COLO668 (cell line): ENCODE measurements around the gene ZNF503.
"Not testable (repeated sequence)": the region's sequence is repeated elsewhere in the genome, so short reads cannot be mapped to it uniquely, and the experiment has no call there.

Source experiments
- DNase-seq: peaks from one replicate; lab custom pipeline; 2025; ENCODE audit not compliant: unreplicated experiment; lab: John Stamatoyannopoulos, UW

Gene ZNF503

DNA sequence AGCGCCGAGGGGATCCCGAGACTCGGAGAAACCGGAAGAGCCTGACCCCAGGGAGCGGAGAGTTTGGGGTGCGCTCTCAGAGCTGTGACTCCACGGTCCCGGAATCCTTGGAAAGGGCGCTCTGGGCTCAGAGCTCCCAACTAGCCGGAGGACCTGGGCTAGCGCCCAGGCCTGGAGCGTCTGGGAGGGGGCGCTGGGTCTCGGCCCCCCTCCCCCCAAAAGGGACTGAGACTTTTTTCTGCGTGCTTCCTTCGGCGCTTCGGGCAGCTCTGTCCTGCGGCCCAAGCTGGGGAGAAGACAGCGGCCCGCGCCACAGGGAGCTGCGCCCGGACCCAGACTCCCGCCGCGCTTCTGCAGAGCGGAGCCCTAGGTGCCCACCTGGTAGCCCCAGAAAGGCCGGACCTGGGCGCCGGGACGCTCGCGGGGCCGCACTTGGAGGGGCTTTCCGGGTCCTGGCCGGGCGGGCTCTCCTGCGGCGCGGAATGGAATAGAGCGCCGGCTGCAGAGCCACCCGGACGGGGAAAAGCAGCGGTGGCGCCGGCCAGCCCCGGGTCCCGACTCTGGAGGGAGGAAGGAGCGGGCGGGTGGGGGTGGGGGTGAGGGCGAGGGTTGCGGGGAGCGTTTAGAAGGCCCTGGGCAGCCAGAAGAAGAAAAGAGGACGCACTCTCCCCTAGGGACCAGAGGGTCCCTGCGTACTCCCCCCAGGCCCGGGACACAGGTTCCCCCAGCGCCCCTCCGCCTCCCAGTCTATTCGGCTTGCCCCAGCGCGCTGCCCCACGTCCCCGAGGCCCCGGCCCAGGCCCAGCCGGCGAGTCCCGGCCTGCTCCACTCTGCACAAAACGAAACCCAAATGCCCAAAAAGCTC is 4.7 kb downstream of the ZNF503 start:
- DNase-seq: peak; percentile 73

DNA sequence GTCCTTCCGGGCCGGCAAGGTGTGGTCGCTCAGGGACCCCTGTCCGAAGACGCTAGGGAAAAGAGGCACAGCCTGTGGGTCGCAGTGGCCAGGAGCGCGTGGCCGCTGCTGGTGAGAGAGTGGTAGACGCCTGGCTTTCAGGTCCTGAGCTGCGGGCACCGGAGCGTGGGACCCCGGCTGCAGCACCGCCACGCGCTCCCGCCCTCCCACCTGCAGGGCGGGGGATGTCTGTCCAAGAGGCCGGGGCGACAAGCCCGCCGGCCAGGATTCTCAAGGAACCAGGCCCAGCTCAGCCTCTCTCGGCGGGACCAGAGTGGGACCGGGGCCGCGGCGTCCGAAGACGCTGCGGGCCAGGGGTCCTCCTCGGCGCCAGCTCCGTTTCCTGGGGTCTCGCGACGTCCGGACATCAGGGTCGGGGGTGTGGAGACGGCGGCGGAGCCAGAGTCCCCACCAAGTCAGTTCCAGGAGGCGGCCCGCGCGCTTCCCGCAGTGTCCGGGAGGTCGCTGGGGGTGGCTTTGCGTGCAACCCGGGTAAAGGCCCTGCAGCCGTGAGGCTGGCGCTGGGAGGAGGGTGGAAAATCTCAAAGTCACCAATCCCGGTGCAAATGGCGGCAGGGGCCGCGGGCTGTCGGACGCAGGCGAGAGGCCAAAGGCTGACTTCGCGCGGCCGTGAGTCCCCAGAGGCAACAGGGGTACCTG is 5.5 kb downstream of the ZNF503 start:
- DNase-seq: peak; percentile 55

DNA sequence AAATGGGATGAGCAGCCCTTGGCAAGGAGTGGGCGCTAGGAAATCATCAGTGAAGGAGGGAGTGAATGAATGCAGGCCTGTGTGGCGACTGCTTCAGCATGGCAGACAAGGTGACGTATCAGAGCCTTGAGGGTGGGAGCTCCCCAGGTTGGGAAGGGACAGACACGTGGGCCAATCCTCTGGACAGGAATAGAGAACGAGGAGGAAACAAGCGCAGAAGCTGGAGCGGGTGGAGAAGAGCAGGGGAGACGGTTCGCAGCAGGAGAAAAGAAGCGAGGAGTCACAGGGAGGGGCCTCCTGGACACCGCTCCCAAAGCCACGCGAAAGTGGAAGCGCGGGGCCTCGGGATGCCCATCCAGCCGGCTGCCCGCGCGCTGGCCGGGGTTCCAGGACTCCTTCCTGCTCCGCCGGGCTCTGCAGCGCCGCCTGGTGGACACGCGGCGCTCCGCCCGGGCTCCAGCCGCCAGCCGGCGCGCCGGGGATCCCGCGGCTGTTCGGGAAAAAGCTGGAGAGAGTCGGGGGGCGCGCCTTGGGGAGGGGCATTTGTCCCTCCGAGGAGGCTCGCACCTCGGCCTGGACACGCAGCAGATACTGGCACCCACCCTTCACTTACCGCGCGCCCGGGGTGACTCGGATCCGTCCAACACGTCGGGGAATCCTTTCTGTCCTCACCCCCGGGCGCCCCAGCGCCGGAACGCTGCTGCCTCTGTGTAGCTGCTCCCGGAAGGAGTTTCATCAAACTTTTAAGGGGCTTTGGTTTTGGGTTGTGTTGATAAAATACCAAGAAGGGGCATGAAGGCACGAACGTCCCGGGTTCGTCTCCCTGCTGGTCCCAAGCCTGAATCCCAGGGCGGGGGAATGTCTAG is 6.3 kb downstream of the ZNF503 start:
- DNase-seq: peak; percentile 78

DNA sequence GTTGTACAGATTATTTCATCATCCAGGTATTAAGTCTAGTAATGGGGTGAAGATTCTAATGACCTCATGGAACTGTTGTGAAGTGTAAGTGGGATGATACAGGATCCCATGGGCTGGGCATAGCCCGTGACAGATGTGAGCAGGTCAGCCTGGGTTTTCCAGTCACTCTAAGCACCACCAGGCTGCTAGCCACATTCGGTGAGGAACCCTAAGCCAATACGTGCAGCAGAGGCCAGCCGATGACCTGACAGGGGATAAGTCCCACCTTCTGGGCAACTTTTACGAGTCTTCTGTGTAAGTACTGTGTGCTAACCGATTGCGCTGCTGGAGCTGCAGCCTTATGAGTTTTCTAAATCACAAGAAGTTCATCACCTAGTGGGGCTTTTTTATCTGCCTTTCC is 7.3 kb downstream of the ZNF503 start:
- DNase-seq: no peak

DNA sequence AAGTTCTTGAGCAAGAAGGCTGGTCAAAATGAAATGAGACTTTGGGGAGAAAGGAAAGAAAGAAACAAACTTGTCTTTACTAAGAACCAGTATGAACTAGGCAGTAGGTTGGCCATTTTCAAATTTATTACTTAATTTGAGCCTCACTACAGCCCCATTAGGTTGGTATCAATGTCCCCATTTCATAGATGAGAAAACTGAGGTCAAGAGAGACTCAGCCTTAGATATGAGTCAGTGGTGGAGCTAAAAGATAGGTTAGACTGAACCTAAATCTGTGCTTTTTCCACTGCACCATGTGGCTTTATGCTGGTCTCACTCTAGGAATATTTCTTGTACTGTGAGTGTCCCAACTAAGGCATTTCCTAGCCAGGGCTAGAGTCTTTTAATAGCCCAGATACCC is 8.8 kb downstream of the ZNF503 start:
- DNase-seq: no peak

DNA sequence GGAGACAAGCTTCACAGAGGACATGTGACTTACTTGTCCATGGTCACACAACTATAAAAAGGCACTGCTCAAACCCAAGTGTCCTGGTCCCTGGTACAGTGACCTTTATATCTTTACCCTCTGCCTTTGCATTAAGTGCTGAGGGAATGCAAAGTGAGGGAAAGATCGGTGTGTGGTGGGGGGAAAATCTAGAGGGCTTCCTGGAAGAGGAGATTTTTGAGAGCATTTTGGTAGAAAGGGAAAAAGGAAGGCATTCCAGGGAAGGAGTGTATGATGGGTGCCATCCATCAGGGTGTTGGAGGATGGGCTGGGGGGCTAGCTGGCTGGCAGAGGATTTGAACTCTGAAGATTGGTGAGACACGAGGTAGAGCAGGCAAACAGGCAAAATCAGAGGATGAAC is 9.3 kb downstream of the ZNF503 start:
- no peak for DNase-seq

DNA sequence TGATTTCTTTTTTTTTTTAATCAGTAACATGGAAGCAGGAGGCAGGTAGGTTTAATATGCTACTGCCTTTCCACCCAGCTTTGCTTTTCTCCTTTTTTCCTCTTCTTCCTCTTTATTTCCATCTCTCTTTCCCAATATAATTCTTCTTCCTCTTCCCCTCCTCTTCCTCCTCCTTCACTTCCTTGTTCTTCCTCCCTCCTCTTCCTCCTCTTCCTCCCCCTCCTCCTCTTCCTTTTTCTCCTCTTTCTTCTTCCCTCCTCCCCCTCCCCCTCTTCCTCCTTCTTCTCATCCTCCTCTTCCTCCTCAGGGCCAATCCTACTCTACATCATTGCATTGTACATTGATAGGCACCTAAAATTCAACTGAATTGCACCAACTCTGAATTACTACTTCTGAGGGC is 11.4 kb downstream of the ZNF503 start:
- no peak for DNase-seq

DNA sequence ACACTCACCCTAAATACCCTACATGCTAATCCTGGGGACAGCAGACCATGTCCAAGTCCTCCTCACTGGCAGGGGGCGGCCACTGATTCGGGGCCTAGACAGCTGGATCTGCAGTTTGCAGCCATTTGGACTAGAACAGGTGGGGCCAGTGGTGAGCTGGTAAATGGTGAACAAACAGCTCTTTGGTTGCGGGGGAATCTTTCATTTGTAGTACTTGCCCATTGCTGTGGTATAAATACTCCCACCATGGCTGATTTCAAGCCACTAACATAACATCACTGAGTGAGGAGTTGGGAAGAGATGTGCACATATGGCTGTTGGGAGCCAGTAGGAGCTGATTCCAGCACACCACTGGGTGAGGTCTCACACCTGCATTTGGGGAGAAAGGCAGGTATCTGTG is 13.5 kb downstream of the ZNF503 start:
- no peak for DNase-seq

DNA sequence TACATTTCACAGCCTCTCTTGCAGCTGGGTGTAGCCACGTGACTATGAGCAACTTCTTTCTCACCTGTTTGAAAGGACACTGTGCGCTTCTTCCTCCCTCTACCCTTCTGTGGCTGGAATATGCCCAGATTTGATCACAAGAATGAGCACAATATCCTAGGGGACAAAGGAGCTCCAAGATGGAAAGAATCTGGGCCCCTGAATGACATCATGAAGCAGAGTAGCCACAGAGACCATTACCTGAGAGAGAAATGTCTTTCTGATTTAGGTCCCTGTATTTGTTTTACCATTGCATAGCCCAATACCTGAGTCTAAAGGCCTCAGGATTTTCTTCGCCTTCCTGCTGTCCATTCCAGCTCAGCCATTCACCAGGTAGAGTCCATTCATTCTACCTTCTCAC is 15.4 kb downstream of the ZNF503 start:
- no peak for DNase-seq

DNA sequence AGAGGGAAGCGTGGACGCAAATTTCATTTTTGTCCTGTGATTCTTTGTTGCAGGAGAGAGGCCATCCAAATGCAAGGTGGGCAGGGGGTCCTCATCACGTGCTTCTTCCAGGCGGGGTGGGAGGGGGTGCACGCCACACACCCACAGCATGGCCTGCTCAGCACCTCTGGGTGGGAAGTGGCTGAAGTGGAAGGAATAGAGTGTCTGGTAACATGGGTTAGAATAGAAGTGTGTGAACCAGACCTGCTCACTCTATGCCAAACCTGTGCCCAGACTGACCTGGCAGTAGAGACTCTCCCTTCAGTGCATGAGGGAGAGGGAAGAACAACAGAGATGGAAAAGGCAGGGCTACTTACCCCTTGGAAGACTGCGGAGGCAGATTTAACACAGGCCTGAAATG is 21.7 kb downstream of the ZNF503 start:
- DNase-seq: no peak

DNA sequence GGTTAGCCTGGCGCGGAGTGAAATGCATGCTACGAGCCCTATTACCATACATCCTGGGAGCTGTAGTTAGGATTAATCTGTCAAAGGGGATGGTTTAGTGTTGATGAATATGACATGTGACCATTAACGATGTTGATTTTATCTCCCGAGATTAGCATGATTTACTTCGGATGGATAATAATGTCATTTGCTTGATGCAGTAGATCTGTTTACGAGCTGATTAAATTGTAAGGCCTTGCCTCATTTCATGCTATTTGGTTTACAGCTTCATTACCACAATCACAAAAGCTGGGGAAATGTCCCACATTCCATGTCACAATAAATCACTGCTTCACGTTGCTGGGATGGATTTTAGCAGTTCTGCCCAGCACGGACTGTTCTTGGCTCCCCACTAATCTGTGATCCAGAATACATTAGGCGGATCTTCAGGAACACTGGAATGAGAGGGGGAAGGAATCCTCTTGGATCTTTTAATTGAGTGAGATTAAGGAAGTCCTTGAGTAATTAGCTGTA is 22.3 kb downstream of the ZNF503 start:
- no peak for DNase-seq

DNA sequence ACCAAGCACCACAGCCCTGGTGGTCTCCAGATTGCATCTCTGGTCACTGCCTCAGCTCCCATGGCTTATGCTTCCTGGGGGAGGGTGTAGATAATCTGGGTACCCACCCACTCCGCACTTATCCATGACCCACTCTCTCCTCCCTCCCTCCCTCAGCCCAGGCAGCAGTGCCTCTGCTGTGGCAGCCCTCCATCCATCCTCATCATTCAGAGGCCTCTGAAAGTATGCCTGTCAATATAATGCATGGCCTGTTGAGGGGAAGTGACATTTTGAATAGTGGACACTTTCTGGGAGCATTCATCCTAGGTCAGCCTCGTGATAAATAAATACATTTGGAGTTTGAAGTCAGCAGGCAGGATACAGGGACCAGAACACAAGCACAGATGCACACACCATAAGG is 23.2 kb downstream of the ZNF503 start:
- no peak for DNase-seq

DNA sequence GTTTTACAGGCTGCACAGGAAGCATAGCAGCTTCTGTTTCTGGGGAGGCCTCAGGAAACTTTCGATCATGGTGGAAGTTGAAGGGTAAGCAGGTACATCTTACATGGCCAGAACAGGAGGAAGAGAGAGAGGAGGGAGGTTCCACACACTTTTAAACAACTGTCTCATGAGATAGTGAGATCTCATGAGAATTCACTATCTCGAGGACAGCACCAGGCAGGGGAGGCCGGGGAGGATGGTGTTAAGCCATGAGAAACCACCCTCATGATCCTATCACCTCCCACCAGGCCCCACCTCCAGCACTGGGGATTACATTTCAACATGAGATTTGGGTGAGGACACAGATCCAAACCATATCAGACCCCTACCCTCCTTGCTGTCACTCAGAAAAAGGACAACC is 23.7 kb downstream of the ZNF503 start:
- no peak for DNase-seq

DNA sequence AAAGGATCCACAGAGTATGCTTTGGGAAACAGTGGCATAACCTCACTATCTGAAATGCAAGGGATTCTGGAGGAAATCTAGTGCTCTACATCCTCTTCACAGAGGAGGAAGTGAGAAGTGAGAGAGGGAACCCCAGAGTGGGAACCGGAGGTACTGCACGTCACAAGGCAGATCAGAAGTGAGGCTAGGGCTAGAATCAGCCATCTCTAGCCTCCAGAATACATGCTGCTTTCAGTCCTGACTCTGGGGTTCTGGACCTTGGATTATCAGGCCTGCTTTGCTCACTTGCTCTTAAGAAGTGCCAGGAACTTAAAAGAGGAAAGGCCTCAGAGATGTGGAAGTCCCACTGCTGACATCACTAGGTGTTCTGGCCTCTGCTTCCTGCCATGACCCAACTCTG is 25.7 kb downstream of the ZNF503 start:
- no peak for DNase-seq

DNA sequence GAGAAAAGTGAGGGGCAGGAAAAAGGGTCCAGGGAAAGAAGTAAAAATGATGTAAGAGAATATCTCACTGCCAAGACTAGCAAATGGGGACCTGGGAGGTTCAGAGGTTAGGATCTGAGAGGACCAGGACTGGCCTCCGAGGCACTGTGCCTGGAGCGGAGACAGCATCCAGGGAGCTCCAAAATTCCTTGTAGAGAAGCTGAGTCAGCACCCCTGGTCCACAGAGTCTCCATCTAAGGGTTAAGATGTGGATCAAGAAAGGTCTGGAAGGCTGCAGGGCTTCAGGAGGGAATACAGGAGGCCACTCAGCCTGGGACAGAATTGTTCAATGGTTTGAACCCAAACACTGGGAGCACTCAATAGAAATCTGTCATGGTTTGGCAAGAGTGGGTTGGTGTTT is 30.6 kb downstream of the ZNF503 start:
- no peak for DNase-seq

DNA sequence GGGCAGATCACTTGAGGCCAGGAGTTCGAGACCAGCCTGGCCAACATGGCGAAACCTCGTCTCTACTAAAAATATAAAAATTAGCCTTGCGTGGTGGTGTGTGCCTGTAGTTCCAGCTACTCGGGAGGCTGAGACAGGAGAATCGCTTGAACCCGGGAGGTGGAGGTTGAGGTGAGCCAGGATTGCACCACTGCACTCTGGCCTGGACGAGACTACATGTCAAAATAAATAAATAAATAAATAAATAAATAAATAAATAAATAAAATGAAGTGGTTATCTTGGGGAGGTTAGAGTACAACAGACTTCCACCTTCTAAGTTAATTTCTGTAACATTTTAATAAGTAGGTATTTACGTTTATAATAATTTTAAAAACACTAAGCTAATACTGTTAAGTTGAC is 31.7 kb downstream of the ZNF503 start:
- DNase-seq: not testable (repeated sequence)

DNA sequence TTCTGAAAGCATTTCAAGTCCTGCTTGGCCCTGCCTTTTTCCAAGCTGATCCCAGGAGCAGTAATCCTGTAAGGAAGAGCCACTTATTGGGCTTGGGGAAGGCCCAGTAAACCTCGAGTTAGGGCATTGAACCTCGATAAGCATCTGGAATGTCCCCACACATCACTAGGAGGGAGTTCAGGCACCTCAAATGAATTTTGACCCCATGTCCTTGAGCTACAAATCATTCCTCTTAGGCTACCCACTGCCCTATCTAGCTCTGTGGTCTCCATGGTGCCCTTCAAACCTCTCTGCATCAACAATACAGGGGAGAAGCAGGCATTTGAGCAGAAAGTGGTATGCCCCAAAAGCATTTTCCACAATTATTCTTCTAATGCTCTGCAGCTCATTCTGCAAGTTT is 33.7 kb downstream of the ZNF503 start:
- DNase-seq: no peak

DNA sequence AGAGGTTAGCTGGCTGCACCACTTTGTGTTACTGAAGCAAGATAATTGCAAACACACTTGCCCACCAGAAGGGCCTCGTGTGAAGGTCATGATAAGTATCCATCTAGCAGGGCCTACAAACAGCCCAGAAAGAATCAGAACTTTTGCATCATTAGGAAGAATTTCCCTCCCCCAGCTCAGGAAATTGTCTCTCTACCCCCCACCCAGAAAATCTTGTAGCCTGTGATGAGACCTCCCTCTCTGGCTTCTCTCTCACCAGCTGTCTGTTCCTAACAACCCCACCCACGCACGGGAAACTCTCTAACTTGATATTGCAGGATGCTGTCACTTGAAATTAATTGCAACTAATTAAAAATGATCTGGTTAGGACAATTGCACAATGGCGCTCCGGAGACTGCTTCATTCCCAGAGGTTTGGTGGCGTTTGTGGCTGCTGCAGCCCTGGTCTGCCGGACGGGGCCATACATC is 34.5 kb downstream of the ZNF503 start:
- no peak for DNase-seq

DNA sequence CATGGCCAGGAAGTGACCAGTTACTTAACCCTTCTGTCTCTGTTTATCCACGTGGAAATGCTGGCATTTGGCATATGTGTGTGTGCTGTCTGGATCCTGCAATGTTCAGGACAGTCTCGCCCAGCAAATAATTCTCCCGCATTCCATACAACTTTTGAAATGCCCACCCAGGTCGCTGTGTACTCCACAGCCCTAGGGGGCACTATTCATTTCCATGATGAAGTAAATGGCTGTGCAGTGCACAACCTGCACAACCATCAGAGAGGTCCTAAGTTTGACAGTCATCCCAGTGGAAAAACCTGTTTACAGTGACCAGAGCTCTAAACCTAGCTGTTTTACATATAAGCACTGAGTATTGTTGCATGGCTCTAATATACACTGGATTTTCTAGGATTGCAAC is 38.1 kb downstream of the ZNF503 start:
- no peak for DNase-seq

DNA sequence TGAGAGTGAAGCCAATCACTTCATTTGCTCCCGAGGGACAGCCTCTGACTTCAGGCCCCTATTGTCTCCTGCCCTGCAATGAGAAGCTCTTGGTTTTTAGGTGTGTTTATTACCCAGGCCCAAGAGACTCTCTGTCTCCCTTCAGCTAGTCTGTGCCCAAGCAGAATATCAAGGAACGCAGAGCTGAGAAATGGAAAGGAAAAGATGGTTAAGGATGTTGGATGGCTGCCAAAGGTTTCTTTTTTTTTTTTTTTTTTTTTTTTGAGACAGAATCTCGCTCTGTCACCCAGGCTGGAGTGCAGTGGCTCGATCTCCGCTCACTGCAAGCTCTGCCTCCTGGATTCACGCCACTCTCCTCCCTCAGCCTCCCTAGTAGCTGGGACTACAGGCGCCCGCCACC is 41.7 kb downstream of the ZNF503 start:
- not testable (repeated sequence) for DNase-seq

DNA sequence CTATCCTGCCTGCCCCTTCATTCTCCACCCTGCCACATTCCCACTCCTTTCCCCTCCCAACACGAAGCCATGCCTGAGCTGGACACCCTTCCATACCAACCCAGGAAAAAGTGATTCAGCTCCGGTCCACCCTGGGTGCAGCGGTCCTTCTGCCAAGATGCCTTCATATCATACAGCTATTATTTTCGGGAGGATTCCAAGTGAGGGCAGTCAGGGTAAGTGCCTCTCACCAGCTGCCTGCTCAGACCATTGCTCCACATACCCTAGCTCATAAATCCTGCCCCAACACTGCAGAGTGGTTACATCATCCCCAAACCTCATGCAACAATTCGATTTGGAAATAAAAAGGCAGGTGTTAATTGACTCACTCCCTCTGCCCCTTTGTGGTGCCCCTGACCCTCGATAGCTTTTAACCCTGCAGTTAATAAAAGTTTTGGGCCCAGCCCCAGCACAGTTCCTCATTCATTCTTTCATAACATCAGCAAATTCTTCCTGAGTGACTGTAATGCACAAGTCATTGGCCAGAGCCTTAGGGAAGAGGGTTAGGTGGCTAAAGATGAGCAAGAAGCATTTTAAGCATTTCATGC is 42.6 kb downstream of the ZNF503 start:
- no peak for DNase-seq
